Testis (tissue), 3 donors: ENCODE measurements around the gene KCNC3. TPM values are rescaled to one million over a fixed set of nuclear protein-coding genes. Genes with fewer than 3 reads are reported as not detected.

Experiments
- DNase-seq: peaks from one replicate; pipeline ENCODE4 v3.0.0-alpha.2; 2019
- H3K27ac ChIP-seq, 2 donors: fragments of 200-600 bp; sonication (generic); one replicate each; pipeline ENCODE4 v1.5.1; 2019
- H3K27me3 ChIP-seq: fragments of 200-600 bp; sonication (generic); one replicate; pipeline ENCODE4 v1.5.1; 2019
- H3K36me3 ChIP-seq: fragments of 200-600 bp; sonication (generic); one replicate; pipeline ENCODE4 v1.5.1; 2017; ENCODE audit warnings: low read depth; ENCODE audit errors: missing control alignments
- H3K4me1 ChIP-seq: fragments of 200-600 bp; sonication (generic); one replicate; pipeline ENCODE4 v1.5.1; 2019
- H3K4me3 ChIP-seq, 2 donors: fragments of 200-600 bp; sonication (generic); one replicate each; pipeline ENCODE4 v1.5.1; 2017 to 2019
- H3K9me3 ChIP-seq: fragments of 200-600 bp; sonication (generic); one replicate; pipeline ENCODE4 v1.5.1; 2017
- CTCF ChIP-seq, 3 experiments: fragments of 450-650 bp in 2 of 3; fragments of 200-600 bp in 1 of 3; sonication (generic) in 1 of 3; IDR thresholded peaks; one replicate each; pipeline ENCODE4 v1.5.1; 2016 to 2019; ENCODE audit warnings: antibody characterized with exemption in 3 of 3, mild to moderate bottlenecking in 2 of 3, moderate library complexity in 1 of 3
- POLR2A ChIP-seq: fragments of 450-650 bp; IDR thresholded peaks from one replicate; pipeline ENCODE4 v1.6.1; 2017; ENCODE audit warnings: antibody characterized with exemption, mild to moderate bottlenecking, moderate library complexity
- WGBS, 2 donors: methylation state at CpG; one replicate each; pipeline ENCODE4 v1.1.5; 2018; 5-methylcytosine and 5-hydroxymethylcytosine counted together
- intact Hi-C: fragments of 100-400 bp; cut with DNase I; formaldehyde crosslinking; loops from one replicate; pipeline ENCODE4 v1.15.1; 2023; ENCODE audit warnings: low total_unique reads
- polyA plus RNA-seq: library from polyadenylated mRNA; stranded (reverse); fragments of 350-450 nt; fragmentation: Illumina TruSeq; extraction: RNeasy Lipid Tissue Mini Kit (QIAGEN cat#74804); gene quantifications from one replicate; pipeline ENCODE4 v1.2.3, GENCODE V29; 2014; ENCODE audit warnings: low read depth, low replicate concordance; ENCODE audit not compliant: insufficient read depth
- total RNA-seq, 2 donors: library from RNA; depleted of rRNA; stranded (reverse); fragments of >200 nt; gene quantifications; one replicate each; pipeline ENCODE4 v1.2.3, GENCODE V29; 2016

The KCNC3 gene
- total and polyA plus RNA-seq, 3 donors from 2014 or later, result 6.9 to 16.0 (median 7.7) TPM

GRCh38 chr19:50314724-50315708, 14.2 kb downstream of the KCNC3 start:
- intact Hi-C loops, result no loop called here
- no peak for TF ChIP-seq CTCF (IDR thresholded peaks at IDR 0.05)
- no peak for TF ChIP-seq POLR2A
- Histone ChIP-seq H3K27me3 (no peaks in the 10 kb centered on the region), H3K4me3 (no peak overlapping the region), H3K27ac (no peak overlapping the region), H3K9me3 (no peaks in the 10 kb centered on the region), H3K4me1 (no peaks in the 10 kb centered on the region), H3K36me3 (no peaks in the 10 kb centered on the region)
- 1 to 2% methylated on average over 21 to 39 of the region's 40 CpGs for WGBS, 2 donors
- DNase-seq, result no peak

- H3K27ac ChIP-seq, result no peak overlapping the region
- intact Hi-C loops, result no loop called here
- H3K27me3 ChIP-seq, result no peaks in the 10 kb centered on the region
- WGBS, 2 donors, result 2 to 3% methylated on average over 20 of the region's 20 CpGs
- DNase-seq, result no peak
- H3K36me3 ChIP-seq, result no peaks in the 10 kb centered on the region
- H3K4me3 ChIP-seq, result no peak overlapping the region
- H3K9me3 ChIP-seq, result no peaks in the 10 kb centered on the region
- no peaks in the 10 kb centered on the region for H3K4me1 ChIP-seq
- TF ChIP-seq POLR2A (no peak), CTCF (IDR thresholded peaks at IDR 0.05) (no peak)
Measured at GRCh38 chr19:50313812-50314536, 15.2 kb downstream of the KCNC3 start.

- no peaks in the 10 kb centered on the region for H3K4me1 ChIP-seq
- WGBS, 2 donors, result 6 to 7% methylated on average over 27 of the region's 27 CpGs
- DNase-seq, result no peak
- no peak for TF ChIP-seq POLR2A
- TF ChIP-seq CTCF (IDR thresholded peaks at IDR 0.05), result no peak
- H3K27ac ChIP-seq, result no peak overlapping the region
- no peak overlapping the region for H3K4me3 ChIP-seq
- no peaks in the 10 kb centered on the region for H3K9me3 ChIP-seq
- no peaks in the 10 kb centered on the region for H3K27me3 ChIP-seq
- no peaks in the 10 kb centered on the region for H3K36me3 ChIP-seq
- intact Hi-C loops, result no loop called here
Measured at GRCh38 chr19:50312967-50313811, 16.0 kb downstream of the KCNC3 start.

- H3K27me3 ChIP-seq, result no peaks in the 10 kb centered on the region
- H3K4me3 ChIP-seq, result peak overlapping the region in 1 of 2 donors; percentile 43
- no peaks in the 10 kb centered on the region for H3K36me3 ChIP-seq
- TF ChIP-seq POLR2A (no peak), CTCF (IDR thresholded peaks at IDR 0.05) (no peak)
- peak; percentile 29 for DNase-seq
- 1 to 8% methylated on average over 13 to 40 of the region's 42 CpGs for WGBS, 2 donors
- no peaks in the 10 kb centered on the region for H3K9me3 ChIP-seq
- no peak overlapping the region for H3K27ac ChIP-seq
- intact Hi-C loops, result no loop called here
- no peaks in the 10 kb centered on the region for H3K4me1 ChIP-seq
Measured at GRCh38 chr19:50311723-50312635, 17.2 kb downstream of the KCNC3 start.
